Fibroblast of lung (primary cell): ENCODE data around the gene ABLIM3. TPM values are rescaled to one million over a fixed set of nuclear protein-coding genes. Genes with fewer than 3 reads are reported as not detected.

ENCODE experiments used
- DNase-seq, 2 donors: peaks; one replicate each; pipeline versions ENCODE4 v3.0.0 to v3.0.0-alpha.2; 2010; ENCODE audit warnings: low read depth in 2 of 2
- H2AFZ ChIP-seq: 2 replicates; pipeline ENCODE4 v1.5.1; 2012; ENCODE audit warnings: low read length, control low read depth, inconsistent platforms
- H3K27ac ChIP-seq: 2 replicates; pipeline ENCODE4 v1.5.1; 2011; ENCODE audit warnings: low read length, control low read depth; ENCODE audit not compliant: insufficient read depth
- H3K27me3 ChIP-seq: 2 replicates; pipeline ENCODE4 v1.5.1; 2011; ENCODE audit warnings: mild to moderate bottlenecking, low read length; ENCODE audit not compliant: control insufficient read depth, insufficient read depth
- H3K36me3 ChIP-seq: 2 replicates; pipeline ENCODE4 v1.5.1; 2011; ENCODE audit warnings: low read length; ENCODE audit not compliant: control insufficient read depth, insufficient read depth
- H3K4me1 ChIP-seq: 2 replicates; pipeline ENCODE4 v1.5.1; 2011; ENCODE audit warnings: low read length; ENCODE audit not compliant: control insufficient read depth, insufficient read depth; ENCODE audit errors: extremely low read depth
- H3K4me2 ChIP-seq: 2 replicates; pipeline ENCODE4 v1.5.1; 2011; ENCODE audit warnings: low read length, control low read depth; ENCODE audit not compliant: insufficient read depth; ENCODE audit errors: extremely low read depth
- H3K4me3 ChIP-seq, 4 experiments: fragments of 200-600 bp in 1 of 4; sonication (generic) in 1 of 4; replicated peaks in 1 of 4; 2 replicates each; pipeline ENCODE4 v1.5.1; 2011 to 2016; ENCODE audit warnings: low read length in 4 of 4, low read depth in 3 of 4, mild to moderate bottlenecking in 3 of 4, control low read depth in 2 of 4, inconsistent platforms in 1 of 4, mixed read lengths in 1 of 4; ENCODE audit not compliant: insufficient read depth in 1 of 4; ENCODE audit errors: control extremely low read depth in 1 of 4
- H3K79me2 ChIP-seq: 2 replicates; pipeline ENCODE4 v1.5.1; 2012; ENCODE audit warnings: mild to moderate bottlenecking, low read length, inconsistent platforms; ENCODE audit not compliant: control insufficient read depth, insufficient read depth
- H3K9ac ChIP-seq: 2 replicates; pipeline ENCODE4 v1.5.1; 2011; ENCODE audit warnings: mild to moderate bottlenecking, low read length, control low read depth; ENCODE audit not compliant: insufficient read depth
- H3K9me3 ChIP-seq: 2 replicates; pipeline ENCODE4 v1.5.1; 2012; ENCODE audit warnings: low read depth, low read length; ENCODE audit not compliant: control insufficient read depth, insufficient read depth
- H4K20me1 ChIP-seq: 2 replicates; pipeline ENCODE4 v1.5.1; 2011; ENCODE audit warnings: low read length; ENCODE audit not compliant: control insufficient read depth, insufficient read depth; ENCODE audit errors: extremely low read depth
- CTCF ChIP-seq, 2 donors: IDR thresholded peaks in 1 of 2; conservative IDR thresholded peaks in 1 of 2; 1 replicate in 1 of 2; 2 replicates in 1 of 2; pipeline ENCODE4 v1.5.1; 2011 to 2012; ENCODE audit warnings: low read length in 2 of 2, control low read depth in 1 of 2, inconsistent platforms in 1 of 2, low read depth in 1 of 2, mild to moderate bottlenecking in 1 of 2
- EZH2 ChIP-seq: IDR thresholded peaks from 2 replicates; pipeline ENCODE4 v1.5.1; 2012; ENCODE audit warnings: low read length, control low read depth, mild to moderate bottlenecking; ENCODE audit errors: missing control alignments
- polyA plus RNA-seq, 2 donors: library from polyadenylated mRNA; depleted of rRNA in 1 of 2; stranded (reverse) in 1 of 2; unstranded in 1 of 2; fragments of >200 nt; gene quantifications; 2 replicates each; pipeline ENCODE4 v1.2.1, GENCODE V29; 2011 to 2012; ENCODE audit warnings: missing spikeins in 1 of 2
- total RNA-seq: library from RNA; depleted of rRNA; stranded (reverse); fragments of >200 nt; gene quantifications from 2 replicates; pipeline ENCODE4 v1.2.1, GENCODE V29; 2014

The ABLIM3 gene
- total and polyA plus RNA-seq, 2 donors (not counting 1 experiment from before 2014, with no cell fraction given) = 48.1 to 49.9 TPM

DNA sequence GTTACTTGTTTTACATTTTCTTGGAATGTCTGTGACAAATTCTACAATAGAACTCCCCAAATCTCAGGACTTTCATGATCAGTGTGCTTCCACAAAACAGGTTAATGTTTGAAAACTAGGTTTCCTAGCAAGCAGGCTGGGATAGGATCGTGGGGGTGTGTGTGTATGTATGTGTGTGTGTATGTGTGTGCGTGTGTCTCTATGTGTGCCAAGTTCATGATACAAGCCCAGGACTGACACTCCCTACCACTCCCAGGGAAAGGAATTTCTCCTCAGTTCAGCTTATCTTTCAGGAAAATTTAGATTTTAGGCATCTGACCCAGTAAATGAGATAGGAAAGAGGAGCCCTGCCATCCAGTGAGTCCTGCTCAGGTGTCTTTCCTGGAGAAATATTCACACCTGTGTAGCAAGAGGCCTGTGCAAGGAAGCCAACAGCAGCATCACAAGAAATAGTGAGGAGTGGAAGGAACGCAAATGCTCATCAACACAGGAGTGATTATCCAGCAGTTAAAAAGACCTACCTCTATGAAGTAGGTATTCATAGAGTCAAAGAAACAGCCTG, 13.8 kb upstream of the ABLIM3 start:
- no peaks in the 10 kb centered on the region for H3K79me2 ChIP-seq
- H3K4me1 ChIP-seq = peaks cover 2% of the 10 kb centered on the region
- H3K9ac ChIP-seq = no peak overlapping the region
- no peak for DNase-seq
- TF ChIP-seq CTCF (conservative IDR thresholded peaks at IDR 0.05 in 1 of 2, IDR thresholded peaks at IDR 0.05 in 1 of 2; ENCODE audit: low read depth in 1 of 2, low read length in 2 of 2) (no peak), EZH2 (no peak)
- H3K36me3 ChIP-seq = no peaks in the 10 kb centered on the region
- no peak overlapping the region for H3K27ac ChIP-seq
- no peaks in the 10 kb centered on the region for H4K20me1 ChIP-seq
- no peak overlapping the region for H3K4me3 ChIP-seq
- no peaks in the 10 kb centered on the region for H3K9me3 ChIP-seq
- H3K4me2 ChIP-seq = no peak overlapping the region
- H2AFZ ChIP-seq = no peak overlapping the region
- no peaks in the 10 kb centered on the region for H3K27me3 ChIP-seq

GRCh38 chr5:149128023-149128875, 13.0 kb upstream of the ABLIM3 start:
- Histone ChIP-seq H3K4me1 (peaks cover 2% of the 10 kb centered on the region), H3K27me3 (no peaks in the 10 kb centered on the region), H4K20me1 (no peaks in the 10 kb centered on the region), H3K4me2 (no peak overlapping the region), H3K27ac (no peak overlapping the region), H2AFZ (no peak overlapping the region), H3K79me2 (no peaks in the 10 kb centered on the region), H3K9ac (no peak overlapping the region), H3K36me3 (no peaks in the 10 kb centered on the region), H3K9me3 (no peaks in the 10 kb centered on the region), H3K4me3 (no peak overlapping the region)
- DNase-seq = peak in 1 of 2 donors; percentile 51
- TF ChIP-seq CTCF (conservative IDR thresholded peaks at IDR 0.05 in 1 of 2, IDR thresholded peaks at IDR 0.05 in 1 of 2; ENCODE audit: low read depth in 1 of 2, low read length in 2 of 2) (peak; percentile 88 to 97), EZH2 (no peak)

DNA sequence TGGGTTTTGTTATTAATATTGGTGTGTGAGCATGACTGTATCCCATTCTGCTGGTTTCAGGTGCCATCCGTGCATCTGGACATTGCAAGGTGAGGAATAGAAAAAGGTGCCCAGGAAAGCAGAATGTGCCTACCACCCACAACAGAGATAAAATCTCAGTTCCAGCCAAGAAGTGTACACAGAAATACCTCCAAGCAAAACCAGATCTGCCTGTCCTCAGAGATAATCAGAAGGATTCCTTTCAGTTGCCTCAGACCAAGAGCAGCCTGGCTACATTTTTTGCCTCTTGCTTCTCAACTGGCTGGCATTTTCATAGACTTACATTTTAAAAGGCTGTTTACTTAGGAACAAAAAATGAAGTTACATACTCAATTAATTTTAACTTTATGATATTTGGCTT, 12.1 kb upstream of the ABLIM3 start:
- peak in 1 of 2 donors; percentile 42 for DNase-seq
- H3K27ac ChIP-seq = no peak overlapping the region
- no peak overlapping the region for H3K4me3 ChIP-seq

More for the DNA sequence above, 12.1 kb upstream of the ABLIM3 start:
- H3K9me3 ChIP-seq = no peaks in the 10 kb centered on the region
- no peaks in the 10 kb centered on the region for H4K20me1 ChIP-seq
- no peak overlapping the region for H3K4me2 ChIP-seq
- no peak overlapping the region for H3K9ac ChIP-seq
- H3K79me2 ChIP-seq = no peaks in the 10 kb centered on the region
- no peaks in the 10 kb centered on the region for H3K36me3 ChIP-seq
- no peak for TF ChIP-seq CTCF (conservative IDR thresholded peaks at IDR 0.05 in 1 of 2, IDR thresholded peaks at IDR 0.05 in 1 of 2; ENCODE audit: low read depth in 1 of 2, low read length in 2 of 2)
- TF ChIP-seq EZH2 = no peak
- peaks cover 7% of the 10 kb centered on the region for H3K4me1 ChIP-seq
- H2AFZ ChIP-seq = no peak overlapping the region
- no peaks in the 10 kb centered on the region for H3K27me3 ChIP-seq
